GM23338 (cell line): ENCODE measurements around the gene PASD1. TPM values are rescaled to one million over a fixed set of nuclear protein-coding genes. Genes with fewer than 3 reads are reported as not detected.

Source experiments
- ATAC-seq: fragments of 200-7000 bp; cut with Tn5 transposase; 3 replicates; pipeline ENCODE4 v1.9.1; 2020
- DNase-seq: peaks from one replicate; pipeline ENCODE4 v3.0.0-alpha.2; 2015; ENCODE audit warnings: low spot score
- H2AFZ ChIP-seq: fragments of 200-600 bp; sonication (generic); 2 replicates; pipeline ENCODE4 v1.8.0; 2016; ENCODE audit warnings: antibody characterized with exemption, mild to moderate bottlenecking, moderate library complexity
- H3F3A ChIP-seq: fragments of 200-600 bp; sonication (generic); replicated peaks from 2 replicates; pipeline ENCODE4 v1.8.0; 2017; ENCODE audit warnings: antibody characterized with exemption, mixed run types, low read depth
- H3K27ac ChIP-seq: fragments of 200-600 bp; sonication (generic); 2 replicates; pipeline ENCODE4 v1.6.1; 2016; ENCODE audit warnings: low read depth
- H3K27me3 ChIP-seq: fragments of 200-600 bp; sonication (generic); 2 replicates; pipeline ENCODE4 v1.8.0; 2016; ENCODE audit warnings: mild to moderate bottlenecking, mixed run types, moderate library complexity; ENCODE audit not compliant: insufficient read depth
- H3K36me3 ChIP-seq: fragments of 200-600 bp; sonication (generic); 2 replicates; pipeline ENCODE4 v1.8.0; 2016; ENCODE audit warnings: mild to moderate bottlenecking; ENCODE audit not compliant: insufficient read depth
- H3K4me1 ChIP-seq: fragments of 200-600 bp; sonication (generic); 2 replicates; pipeline ENCODE4 v1.8.0; 2016; ENCODE audit warnings: mild to moderate bottlenecking, moderate library complexity; ENCODE audit not compliant: insufficient read depth
- H3K4me2 ChIP-seq: fragments of 200-600 bp; sonication (generic); 2 replicates; pipeline ENCODE4 v1.7.1; 2017; ENCODE audit warnings: mixed run types
- H3K4me3 ChIP-seq: fragments of 200-600 bp; sonication (generic); 2 replicates; pipeline ENCODE4 v1.6.1; 2016; ENCODE audit warnings: mixed run types
- H3K79me2 ChIP-seq: fragments of 200-600 bp; sonication (generic); replicated peaks from 2 replicates; pipeline ENCODE4 v1.8.0; 2017; ENCODE audit warnings: mild to moderate bottlenecking; ENCODE audit not compliant: insufficient read depth
- H3K9me2 ChIP-seq: fragments of 200-600 bp; sonication (generic); 2 replicates; pipeline ENCODE4 v1.8.0; 2017; ENCODE audit not compliant: insufficient read depth
- H4K20me1 ChIP-seq: fragments of 200-600 bp; sonication (generic); replicated peaks from 2 replicates; pipeline ENCODE4 v1.8.0; 2017; ENCODE audit warnings: mild to moderate bottlenecking; ENCODE audit not compliant: insufficient read depth
- H3K27ac Mint-ChIP-seq: 2 replicates; pipeline ENCODE4 v1.8.0; 2020; ENCODE audit warnings: inconsistent platforms, mild to moderate bottlenecking, moderate library complexity, mixed read lengths
- H3K27me3 Mint-ChIP-seq: 3 replicates; pipeline ENCODE4 v1.8.0; 2022; ENCODE audit warnings: low read depth, mild to moderate bottlenecking, moderate library complexity, mixed read lengths, inconsistent platforms; ENCODE audit not compliant: insufficient read depth, poor library complexity
- H3K36me3 Mint-ChIP-seq: 3 replicates; pipeline ENCODE4 v1.8.0; 2021; ENCODE audit warnings: low read depth, mild to moderate bottlenecking, inconsistent platforms, moderate library complexity, mixed read lengths
- H3K4me1 Mint-ChIP-seq: 3 replicates; pipeline ENCODE4 v1.8.0; 2020; ENCODE audit warnings: mild to moderate bottlenecking, inconsistent platforms, mixed read lengths
- H3K4me3 Mint-ChIP-seq: 3 replicates; pipeline ENCODE4 v1.8.0; 2021; ENCODE audit warnings: moderate library complexity, mild to moderate bottlenecking, inconsistent platforms, mixed read lengths
- H3K9me3 Mint-ChIP-seq: 3 replicates; pipeline ENCODE4 v1.8.0; 2020; ENCODE audit warnings: moderate library complexity, mild to moderate bottlenecking, inconsistent platforms, mixed read lengths
- CTCF ChIP-seq, 2 experiments: fragments of 200-600 bp in 1 of 2; sonication (generic) in 1 of 2; conservative IDR thresholded peaks; 2 replicates each; pipeline versions ENCODE4 v1.5.1 to v1.6.1; 2016 to 2017; ENCODE audit warnings: antibody characterized with exemption in 2 of 2, low read depth in 2 of 2, mild to moderate bottlenecking in 2 of 2, moderate library complexity in 1 of 2
- ETS1 ChIP-seq: IDR thresholded peaks from 2 replicates; pipeline ENCODE4 v1.6.1; 2016; ENCODE audit warnings: antibody characterized with exemption
- EZH2 ChIP-seq: fragments of 200-600 bp; sonication (generic); IDR thresholded peaks from one replicate; pipeline ENCODE4 v1.8.0; 2017; ENCODE audit warnings: antibody characterized with exemption, mild to moderate bottlenecking, low read depth; ENCODE audit not compliant: unreplicated experiment
- EZH2phosphoT487 ChIP-seq: fragments of 200-600 bp; sonication (generic); IDR thresholded peaks from one replicate; pipeline ENCODE4 v1.8.1; 2018; ENCODE audit warnings: antibody characterized with exemption; ENCODE audit not compliant: unreplicated experiment
- JUNB ChIP-seq: IDR thresholded peaks from one replicate; pipeline ENCODE4 v1.6.1; 2016; ENCODE audit warnings: antibody characterized with exemption; ENCODE audit not compliant: unreplicated experiment
- NANOG ChIP-seq: IDR thresholded peaks from 2 replicates; pipeline ENCODE4 v1.6.1; 2016; ENCODE audit warnings: antibody characterized with exemption, borderline replicate concordance
- POLR2AphosphoS5 ChIP-seq: IDR thresholded peaks from 2 replicates; pipeline ENCODE4 v1.6.1; 2016; ENCODE audit warnings: antibody characterized with exemption, low read depth
- REST ChIP-seq: IDR thresholded peaks from one replicate; pipeline ENCODE4 v1.6.1; 2018; ENCODE audit warnings: antibody characterized with exemption; ENCODE audit not compliant: unreplicated experiment
- ZNF114 ChIP-seq: fragments of 250-450 bp; sonication (Bioruptor Pico); IDR thresholded peaks from 2 replicates; pipeline ENCODE4 v1.5.0; 2020; ENCODE audit warnings: mild to moderate bottlenecking, moderate library complexity
- ZNF462 ChIP-seq: fragments of 250-450 bp; sonication (Bioruptor Pico); IDR thresholded peaks from 2 replicates; pipeline ENCODE4 v1.5.0; 2020; ENCODE audit warnings: mild to moderate bottlenecking, moderate library complexity
- polyA plus RNA-seq: library from polyadenylated mRNA; unstranded; fragments of >200 nt; fragmentation: Nextera tagmentation; extraction: Ambion mirVana; gene quantifications from 2 replicates; pipeline ENCODE4 v1.2.1, GENCODE V29; 2016
- total RNA-seq: library from RNA; depleted of rRNA; stranded (reverse); fragments of >200 nt; shearing (Covaris generic); gene quantifications from 2 replicates; pipeline ENCODE4 v1.2.3, GENCODE V29; 2014

Gene PASD1
- total and polyA plus RNA-seq, 2 experiments from 2014 or later, result 0.24 TPM; not detected in 1

GRCh38 chrX:151633157-151633556 is 69.7 kb downstream of the PASD1 start:
- Histone ChIP-seq H3K4me3 (no peak overlapping the region), H2AFZ (no peak overlapping the region), H3K79me2 (no peaks in the 10 kb centered on the region), H3K4me2 (no peak overlapping the region), H3K36me3 (no peaks in the 10 kb centered on the region), H3K9me2 (no peaks in the 10 kb centered on the region), H3K27ac (no peak overlapping the region), H3K4me1 (no peaks in the 10 kb centered on the region), H4K20me1 (no peaks in the 10 kb centered on the region), H3F3A (no peaks in the 10 kb centered on the region), H3K27me3 (no peaks in the 10 kb centered on the region)
- no peak overlapping the region for H3K27ac Mint-ChIP-seq
- peak; percentile 2 for DNase-seq
- TF ChIP-seq CTCF (conservative IDR thresholded peaks at IDR 0.05; ENCODE audit: low read depth in 2 of 2) (peak in 1 of 2 experiments; percentile 40; a peak in 2 of 4 replicates), ETS1 (no peak)
- no peaks in the 10 kb centered on the region for H3K36me3 Mint-ChIP-seq
- H3K4me3 Mint-ChIP-seq, result no peak overlapping the region
- H3K9me3 Mint-ChIP-seq, result no peaks in the 10 kb centered on the region
- no peak for ATAC-seq
- no peaks in the 10 kb centered on the region for H3K27me3 Mint-ChIP-seq
- H3K4me1 Mint-ChIP-seq, result peaks cover 5% of the 10 kb centered on the region

- H3K27ac Mint-ChIP-seq, result no peak overlapping the region
- Histone ChIP-seq H3K9me2 (no peaks in the 10 kb centered on the region), H4K20me1 (no peaks in the 10 kb centered on the region), H3K79me2 (no peaks in the 10 kb centered on the region), H3K4me1 (no peaks in the 10 kb centered on the region), H3K4me2 (no peak overlapping the region), H3F3A (no peaks in the 10 kb centered on the region), H3K27me3 (no peaks in the 10 kb centered on the region), H3K36me3 (no peaks in the 10 kb centered on the region), H3K4me3 (no peak overlapping the region), H2AFZ (no peak overlapping the region), H3K27ac (no peak overlapping the region)
- H3K4me1 Mint-ChIP-seq, result peaks cover 5% of the 10 kb centered on the region
- H3K9me3 Mint-ChIP-seq, result no peaks in the 10 kb centered on the region
- no peak overlapping the region for H3K4me3 Mint-ChIP-seq
- no peaks in the 10 kb centered on the region for H3K27me3 Mint-ChIP-seq
- ATAC-seq (no peak), DNase-seq (no peak)
- no peaks in the 10 kb centered on the region for H3K36me3 Mint-ChIP-seq
- TF ChIP-seq ZNF114 (no peak), EZH2 (no peak), REST (no peak), ZNF462 (CRISPR knock-in tag) (no peak), EZH2phosphoT487 (no peak), POLR2AphosphoS5 (no peak), NANOG (no peak), JUNB (no peak)
Measured at GRCh38 chrX:151634937-151635336, 71.5 kb downstream of the PASD1 start.
